ENCODE data around the gene TSPAN4.

DNA sequence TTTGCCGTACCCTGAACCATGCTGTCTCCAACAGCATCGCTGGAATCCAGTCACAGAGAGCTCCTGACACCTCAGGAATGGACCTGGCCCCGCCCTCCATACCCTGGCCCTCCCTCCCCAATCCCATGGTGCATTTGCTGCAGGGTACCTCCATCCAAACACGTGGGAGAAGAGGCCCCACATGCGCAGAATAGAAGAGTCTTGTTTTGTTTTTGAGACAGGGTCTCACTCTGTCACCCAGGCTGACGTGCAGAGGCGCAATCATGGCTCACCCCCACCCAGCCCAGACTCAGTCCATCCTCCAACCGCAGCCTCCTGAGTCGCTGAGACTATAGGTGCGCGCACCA lies 26.2 kb upstream of the TSPAN4 start:
- TF ChIP-seq ZNF274 (IDR thresholded peaks at IDR 0.05; ENCODE audit: low read depth, low read length) (no peak), SUZ12 (IDR thresholded peaks at IDR 0.05; ENCODE audit: extremely low read depth, insufficient read depth, insufficient read length) (no peak)

Data from NT2/D1 (cell line).